Measurements from ENCODE around the gene CEMIP.

CEMIP gene

GRCh38 chr15:80876348-80876674 lies 97.1 kb downstream of the CEMIP start:
- no peak for DNase-seq
- intact Hi-C loops (cut with DNase I) = no loop called here

DNA sequence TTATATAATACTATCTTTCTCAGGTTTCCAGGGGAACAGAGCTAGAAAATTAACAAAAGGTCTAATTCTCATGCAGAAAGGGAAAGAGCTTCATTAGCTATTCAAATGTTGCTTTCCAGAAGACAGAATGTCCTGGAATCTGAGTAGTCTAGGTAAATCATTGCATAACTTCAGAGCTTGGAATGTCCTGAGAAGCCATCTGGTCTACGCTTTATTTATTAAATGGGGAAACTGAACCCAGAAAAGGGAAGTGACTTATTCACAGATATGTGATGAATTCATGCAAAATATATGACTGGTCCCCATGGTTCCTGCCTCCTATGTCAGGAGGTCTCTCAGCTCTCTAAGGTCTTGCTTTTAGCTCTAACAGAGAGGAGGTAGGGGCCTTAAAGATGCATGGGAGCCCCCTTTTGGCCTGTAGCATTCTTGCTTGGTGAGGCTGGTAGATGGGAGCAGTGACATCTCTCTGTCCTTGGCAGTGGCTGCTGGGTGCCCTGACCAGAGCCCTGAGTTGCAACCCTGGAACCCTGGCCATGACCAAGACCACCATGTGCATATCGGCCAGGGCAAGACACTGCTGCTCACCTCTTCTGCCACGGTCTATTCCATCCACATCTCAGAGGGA lies 99.2 kb downstream of the CEMIP start:
- intact Hi-C loops (cut with DNase I) = no loop called here
- DNase-seq = peak in 1 of 10 donors; percentile 57

GRCh38 chr15:80878867-80879250 lies 99.7 kb downstream of the CEMIP start:
- DNase-seq = no peak
- intact Hi-C loops (cut with DNase I) = no loop called here

GRCh38 chr15:80880086-80880485 lies 100.9 kb downstream of the CEMIP start:
- no peak for DNase-seq
- intact Hi-C loops (cut with DNase I) = no loop called here

DNA sequence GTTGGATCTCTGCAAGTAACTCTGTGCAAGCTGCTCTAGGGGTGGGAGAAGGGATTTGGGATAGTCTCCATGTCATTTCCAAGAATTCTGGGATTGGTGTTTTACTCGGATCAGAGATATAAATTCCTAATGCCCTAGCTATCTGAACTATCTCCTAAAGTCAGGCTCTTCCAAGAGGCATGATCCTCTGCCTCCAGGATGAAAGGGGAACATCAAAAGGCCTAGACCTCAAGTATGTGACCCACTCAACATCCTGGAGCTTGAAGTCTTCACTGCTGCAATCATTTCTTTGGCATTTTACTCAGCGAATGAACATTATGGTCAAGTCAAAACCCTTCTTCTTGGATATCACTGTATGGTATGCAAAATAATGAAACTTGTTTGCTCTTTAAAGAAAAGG lies 104.5 kb downstream of the CEMIP start:
- DNase-seq = no peak
- intact Hi-C loops (cut with DNase I) = no loop called here

DNA sequence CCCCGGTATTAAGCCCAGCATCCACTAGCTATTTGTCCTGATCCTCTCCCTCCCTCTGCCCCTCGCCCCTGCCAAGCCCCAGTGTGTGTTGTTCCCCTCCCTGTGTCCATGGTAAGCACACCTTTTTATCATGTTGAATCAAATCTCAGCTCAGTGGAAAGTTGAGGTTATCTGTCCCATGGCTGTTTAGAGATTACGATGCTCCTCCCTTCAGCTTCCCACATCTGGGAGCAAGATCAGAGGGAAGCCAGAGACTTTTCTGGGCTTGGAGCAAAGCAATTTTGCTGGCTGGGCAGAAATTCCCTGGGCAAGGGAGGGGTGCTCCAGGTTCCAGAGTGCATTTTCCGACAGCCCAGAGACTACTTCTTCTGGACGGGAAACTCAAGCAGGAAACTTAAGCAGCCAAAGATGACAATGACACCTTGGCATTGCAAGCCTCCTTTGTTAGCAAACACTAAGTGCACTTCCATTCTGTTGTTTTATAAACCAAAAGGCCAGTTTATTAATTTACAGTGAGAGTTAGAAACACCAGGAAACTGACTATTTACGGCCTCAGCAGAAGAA lies 105.9 kb downstream of the CEMIP start:
- peak in 1 of 10 donors; percentile 9 for DNase-seq
- intact Hi-C loops (cut with DNase I) = no loop called here

- DNase-seq = peak in 1 of 10 donors; percentile 49
- intact Hi-C loops (cut with DNase I) = no loop called here
Observed at GRCh38 chr15:80887148-80887547, 108.0 kb downstream of the CEMIP start.

DNA sequence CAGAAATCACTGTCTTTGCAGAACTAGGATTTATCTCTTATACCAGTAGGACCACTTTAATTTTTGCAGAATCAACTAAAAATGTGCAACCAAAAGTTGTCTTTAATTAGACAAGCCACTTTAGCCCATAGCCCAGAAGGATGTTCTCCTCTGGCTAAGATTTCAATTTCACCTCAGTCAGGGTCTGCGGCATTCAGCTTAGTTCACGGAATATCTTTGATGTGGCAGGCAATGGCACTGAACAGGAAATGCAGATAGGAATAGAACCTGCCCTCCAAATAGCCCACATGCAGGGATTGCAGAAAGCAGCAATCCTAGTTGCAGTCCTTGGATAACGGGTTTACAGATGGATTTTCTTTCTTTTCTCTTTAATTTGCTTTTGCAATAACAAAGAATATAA lies 109.7 kb downstream of the CEMIP start:
- DNase-seq = no peak
- intact Hi-C loops (cut with DNase I) = no loop called here

DNA sequence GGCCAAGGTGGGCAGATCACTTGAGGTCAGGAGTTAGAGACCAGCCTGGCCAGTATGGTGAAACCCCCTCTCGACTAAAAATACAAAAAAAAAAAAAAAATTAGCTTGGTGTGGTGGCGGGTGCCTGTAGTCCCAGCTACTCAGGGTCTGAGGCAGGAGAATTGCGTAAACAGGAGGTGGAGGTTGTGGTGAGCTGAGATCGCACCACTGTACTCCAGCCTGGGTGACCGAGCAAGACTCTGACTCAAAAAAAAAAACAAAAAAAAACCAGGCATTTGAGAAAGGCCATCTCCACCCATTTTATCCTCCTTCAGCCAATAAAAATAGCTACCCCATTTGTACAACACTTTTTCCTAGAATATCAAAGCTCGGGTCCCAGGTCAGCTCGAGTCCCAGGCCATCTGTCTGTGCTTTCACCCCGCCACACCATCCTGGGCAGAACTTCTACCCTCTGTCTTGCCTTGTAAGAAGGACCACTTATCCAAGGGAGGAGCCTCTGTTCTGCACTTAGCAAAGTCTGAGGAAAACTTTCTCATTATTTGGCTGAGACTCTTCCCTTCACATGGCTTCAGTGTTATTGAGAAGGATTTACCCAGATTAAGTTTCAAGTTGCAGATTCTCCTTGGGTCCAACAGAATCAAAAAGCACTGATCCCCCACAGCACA lies 111.3 kb downstream of the CEMIP start:
- intact Hi-C loops (cut with DNase I) = no loop called here
- peak in 1 of 10 donors; percentile 4 for DNase-seq

DNA sequence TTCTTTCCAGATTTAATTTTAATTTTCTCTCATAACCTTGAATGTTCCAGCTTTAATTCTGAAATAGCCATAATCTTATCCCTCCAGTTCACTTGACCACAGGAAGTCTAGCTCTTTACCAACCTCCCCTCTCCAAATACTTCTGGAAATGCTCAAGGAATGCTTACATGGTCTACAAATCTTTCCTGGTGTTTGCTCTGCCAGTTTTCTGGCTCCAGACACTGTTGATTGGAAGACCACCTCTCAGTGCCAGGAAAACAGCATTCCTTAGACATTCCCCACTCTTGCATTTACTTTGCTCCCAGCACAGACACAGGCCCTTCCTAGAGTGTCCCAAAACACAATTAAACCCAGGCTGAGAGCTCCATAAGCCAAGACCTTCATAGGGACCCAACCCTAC lies 111.8 kb downstream of the CEMIP start:
- DNase-seq = no peak
- intact Hi-C loops (cut with DNase I) = no loop called here

DNA sequence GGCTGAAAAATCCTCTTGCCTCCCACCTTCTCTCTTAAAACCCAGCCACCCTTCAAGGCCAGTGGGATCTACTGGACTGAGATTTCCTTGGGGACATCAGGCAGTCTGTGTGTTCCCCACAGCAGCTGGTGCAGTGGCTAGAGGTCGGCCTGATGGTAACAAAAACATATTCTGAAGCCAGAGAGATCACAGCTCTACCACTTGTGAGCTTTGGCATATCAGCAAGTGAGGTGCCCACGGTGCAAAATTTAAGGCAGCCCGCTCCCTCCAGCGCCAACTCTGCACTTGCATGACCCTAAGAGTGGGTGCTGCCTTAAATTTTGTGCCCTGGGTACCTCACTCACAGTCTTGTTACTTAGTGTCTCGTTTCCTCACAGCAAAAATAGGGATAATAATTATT lies 113.2 kb downstream of the CEMIP start:
- intact Hi-C loops (cut with DNase I) = no loop called here
- DNase-seq = peak in 1 of 10 donors; percentile 64

GRCh38 chr15:80893777-80894176 lies 114.6 kb downstream of the CEMIP start:
- intact Hi-C loops (cut with DNase I) = no loop called here
- DNase-seq = peak in 1 of 10 donors; percentile 14

DNA sequence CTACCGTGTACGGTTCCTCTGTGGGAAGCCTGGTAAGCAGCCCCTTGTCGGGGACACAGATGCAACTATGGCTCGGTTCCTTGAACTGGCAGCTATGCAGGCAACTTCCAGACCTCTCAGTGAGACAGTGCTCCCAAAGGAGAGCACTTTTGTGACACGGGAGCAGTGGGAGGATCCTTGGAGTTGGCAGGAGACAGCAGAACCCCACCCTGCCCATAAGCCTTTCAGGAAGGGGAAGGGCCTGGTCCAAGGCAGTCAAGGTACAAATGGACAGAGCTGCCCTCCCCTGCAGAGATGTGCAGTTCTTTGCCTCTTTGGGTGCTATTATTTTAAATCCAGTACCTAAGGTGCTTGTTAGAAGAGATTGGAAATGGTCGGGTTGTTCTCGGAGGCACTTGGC lies 115.9 kb downstream of the CEMIP start:
- no peak for DNase-seq
- intact Hi-C loops (cut with DNase I) = no loop called here

DNA sequence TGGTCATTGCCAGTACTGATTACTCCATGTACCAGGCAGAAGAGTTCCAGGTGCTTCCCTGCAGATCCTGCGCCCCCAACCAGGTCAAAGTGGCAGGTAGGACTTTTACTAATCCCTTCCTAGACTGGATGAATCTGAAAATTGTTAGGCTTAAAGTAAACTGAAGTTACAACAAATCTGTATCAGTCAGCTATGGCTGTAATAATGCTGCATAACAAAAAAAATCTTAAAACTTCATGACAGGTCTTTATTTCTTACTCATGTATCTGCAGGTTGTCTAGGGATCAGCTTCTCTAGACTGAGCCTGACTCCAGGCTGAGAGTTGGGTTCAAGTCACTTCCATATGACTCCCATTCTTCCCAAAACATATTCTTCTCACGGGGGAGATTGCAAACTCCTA lies 116.8 kb downstream of the CEMIP start:
- intact Hi-C loops (cut with DNase I) = no loop called here
- DNase-seq = no peak

- intact Hi-C loops (cut with DNase I) = no loop called here
- no peak for DNase-seq
Observed at GRCh38 chr15:80898040-80898439, 118.9 kb downstream of the CEMIP start.

DNA sequence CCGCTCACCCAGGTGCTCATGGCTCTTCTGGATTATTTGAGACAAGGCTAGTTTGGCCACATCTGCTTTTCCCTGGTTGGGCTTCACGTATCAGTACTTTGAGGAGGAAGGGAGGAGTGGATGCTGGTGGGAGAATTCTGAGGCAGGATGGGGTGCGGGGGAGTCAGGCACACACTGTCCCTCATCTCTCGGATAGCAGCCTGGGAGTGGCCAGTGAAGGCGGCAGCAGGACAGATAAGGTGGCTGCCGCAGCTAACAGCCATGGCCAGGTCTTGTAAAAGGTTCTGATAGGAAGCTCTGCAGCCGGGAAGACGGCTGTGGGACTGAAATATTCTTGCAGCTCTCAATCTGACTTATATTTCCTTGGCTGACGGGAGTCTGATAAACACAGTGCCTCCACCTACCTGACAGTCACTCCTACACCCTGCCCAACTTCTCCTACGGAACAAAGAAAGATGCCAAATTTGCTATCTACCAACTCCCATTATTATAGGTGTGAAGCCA lies 123.2 kb downstream of the CEMIP start:
- DNase-seq = peak in 4 of 10 donors; percentile 36 to 90 (median 57)
- intact Hi-C loops (cut with DNase I) = no loop called here

DNA sequence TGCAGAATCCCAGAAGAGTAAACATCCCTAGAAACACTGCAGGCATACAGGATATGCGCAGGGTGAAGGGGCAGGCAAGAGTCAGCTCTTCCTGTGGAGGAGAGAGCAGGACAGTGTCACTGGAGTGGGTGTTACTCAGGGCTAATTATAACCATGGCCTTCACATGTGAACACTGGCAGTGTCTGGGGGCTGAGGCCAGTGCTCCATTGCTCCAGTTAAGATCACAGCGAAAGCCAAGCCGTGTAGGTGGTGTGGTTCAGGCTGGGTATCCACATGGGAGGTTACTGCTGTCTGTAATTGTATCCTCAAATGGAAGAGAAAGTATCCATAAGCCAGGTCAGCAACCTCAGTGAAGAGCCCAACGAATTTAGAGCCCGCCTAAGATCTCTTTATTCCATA lies 125.8 kb downstream of the CEMIP start:
- DNase-seq = no peak

GRCh38 chr15:80906159-80906766 lies 127.1 kb downstream of the CEMIP start:
- DNase-seq = no peak

More for the DNA sequence above, 125.8 kb downstream of the CEMIP start:
- intact Hi-C loops (cut with DNase I) = no loop called here

GRCh38 chr15:80911821-80912220 lies 132.7 kb downstream of the CEMIP start:
- intact Hi-C loops (cut with DNase I) = no loop called here
- no peak for DNase-seq

More at GRCh38 chr15:80906159-80906766, 127.1 kb downstream of the CEMIP start:
- intact Hi-C loops (cut with DNase I) = no loop called here

DNA sequence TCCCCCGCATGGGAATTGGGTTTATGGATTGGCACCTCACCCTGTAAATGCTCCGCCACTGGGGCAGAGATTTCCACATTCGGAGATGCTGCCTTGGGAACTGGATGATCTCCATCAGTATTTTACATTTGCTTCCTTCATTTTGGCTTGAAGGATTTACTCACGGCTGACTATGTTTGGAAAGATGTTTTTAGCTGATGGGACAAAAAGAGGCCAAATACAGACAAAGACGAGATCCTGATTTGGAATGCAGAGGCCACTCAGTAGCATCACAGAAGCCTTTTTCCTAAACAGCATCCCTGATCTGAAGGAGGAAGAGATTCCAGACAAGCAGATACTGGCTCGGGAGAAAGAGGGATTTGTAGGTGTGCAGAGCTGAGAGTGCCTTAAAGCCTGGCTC lies 133.5 kb downstream of the CEMIP start:
- DNase-seq = peak in 1 of 10 donors; percentile 20
- intact Hi-C loops (cut with DNase I) = no loop called here

DNA sequence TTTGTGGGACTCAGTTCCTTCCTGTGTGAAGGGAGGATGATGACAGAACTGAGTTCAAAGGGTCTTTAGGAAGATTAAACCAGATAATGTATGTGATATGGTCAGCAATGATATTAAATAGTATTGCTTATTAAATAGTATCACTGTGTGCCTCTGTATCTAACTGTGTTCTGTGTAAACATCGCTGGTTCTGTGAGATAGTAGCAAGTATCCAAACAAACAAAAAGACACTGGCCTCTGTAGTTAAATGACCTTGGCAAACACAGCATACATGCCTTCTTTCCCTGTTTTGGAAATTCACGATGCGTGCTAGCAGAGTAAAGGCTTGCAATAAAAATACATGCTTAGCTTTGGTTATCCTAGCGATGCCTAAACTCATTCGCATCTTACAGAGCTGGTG lies 134.4 kb downstream of the CEMIP start:
- no peak for DNase-seq
- intact Hi-C loops (cut with DNase I) = no loop called here

DNA sequence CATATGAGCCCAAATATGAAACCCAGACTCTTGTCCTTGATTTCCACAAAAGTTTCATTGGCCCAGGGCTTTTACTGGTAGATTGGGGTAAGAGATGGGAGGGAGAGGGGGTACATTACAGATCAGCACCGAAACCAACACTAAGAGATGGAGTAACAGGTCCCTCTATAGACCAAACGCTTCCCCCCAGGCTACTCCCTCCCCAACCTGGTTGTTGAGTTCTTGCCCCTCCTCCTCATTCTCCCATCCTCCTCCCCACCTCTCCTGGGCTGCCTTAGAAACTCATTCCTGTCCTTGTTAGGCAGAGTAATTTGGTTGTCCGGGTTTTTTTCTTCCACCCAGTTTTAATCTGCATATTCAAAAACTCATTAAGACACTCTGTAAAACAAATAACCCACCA lies 136.3 kb downstream of the CEMIP start:
- no peak for DNase-seq
- intact Hi-C loops (cut with DNase I) = no loop called here
